ENCODE data around the gene JAG2. TPM values are rescaled to one million over a fixed set of nuclear protein-coding genes. Genes with fewer than 3 reads are reported as not detected.

The JAG2 gene
- total and polyA plus RNA-seq, 2 of the 13 experiments (the other 11 are each of a cell fraction or from before 2014, with no cell fraction given): 0.04 to 0.16 TPM

DNA sequence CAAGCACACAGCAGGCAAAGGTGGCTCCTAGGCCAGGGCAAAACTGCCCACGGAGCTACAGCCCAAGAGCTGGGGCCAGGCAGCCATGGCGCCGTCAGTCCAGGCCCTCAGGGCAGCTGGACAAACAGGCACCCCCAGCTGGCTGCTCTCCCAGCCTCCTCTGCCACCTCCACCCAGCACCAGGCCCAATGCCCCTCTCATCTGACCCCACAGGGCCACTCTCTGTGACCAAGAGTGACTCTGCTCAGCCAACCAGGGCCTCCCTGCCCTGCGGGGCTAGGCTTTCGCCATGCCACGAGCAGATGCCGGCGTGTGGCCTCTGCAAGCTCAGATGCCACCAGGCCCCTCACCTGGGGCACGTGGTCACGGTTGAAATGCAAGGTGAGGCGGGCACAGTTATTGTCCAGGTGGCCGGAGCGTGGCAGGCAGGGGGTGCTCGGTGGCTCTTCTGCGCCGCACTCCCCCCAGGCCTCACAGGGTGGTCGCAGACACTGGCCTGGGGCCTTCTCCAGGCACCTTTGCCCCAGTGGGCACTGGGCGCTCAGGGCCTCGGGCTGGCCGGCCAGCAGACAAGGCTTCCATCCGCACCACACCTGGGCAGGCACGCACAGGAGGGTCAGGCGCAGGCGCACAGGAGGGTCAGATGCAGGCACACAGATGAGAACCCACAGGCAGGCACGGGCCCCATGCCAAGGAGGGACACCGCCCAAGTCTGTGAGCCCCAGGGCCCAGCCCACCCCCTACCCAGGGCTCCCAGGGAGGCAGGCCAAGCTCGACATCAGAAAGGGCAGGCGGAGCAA, 23.0 kb downstream of the JAG2 start:
- H3K9me3 ChIP-seq (ENCODE audit: low read length): no peaks in the 10 kb centered on the region
- no peaks in the 10 kb centered on the region for H3K79me2 ChIP-seq (ENCODE audit: insufficient read depth, low read length)
- BruUV-seq (replicated peaks): no TSS peak
- POLR2A ChIA-PET: no interaction called here
- H4K20me1 ChIP-seq (ENCODE audit: insufficient read depth, low read length): no peaks in the 10 kb centered on the region
- intact Hi-C loops (cut with micrococcal nuclease; ENCODE audit: unreplicated experiment): no loop called here
- WGBS (ENCODE audit: low lambda C conversion rate): 40% methylated on average over 3 of the region's 28 CpGs
- no peak for TF ChIP-seq CBX1 (IDR thresholded peaks at IDR 0.05; ENCODE audit: low read depth)
- TF ChIP-seq, protein P1, sequence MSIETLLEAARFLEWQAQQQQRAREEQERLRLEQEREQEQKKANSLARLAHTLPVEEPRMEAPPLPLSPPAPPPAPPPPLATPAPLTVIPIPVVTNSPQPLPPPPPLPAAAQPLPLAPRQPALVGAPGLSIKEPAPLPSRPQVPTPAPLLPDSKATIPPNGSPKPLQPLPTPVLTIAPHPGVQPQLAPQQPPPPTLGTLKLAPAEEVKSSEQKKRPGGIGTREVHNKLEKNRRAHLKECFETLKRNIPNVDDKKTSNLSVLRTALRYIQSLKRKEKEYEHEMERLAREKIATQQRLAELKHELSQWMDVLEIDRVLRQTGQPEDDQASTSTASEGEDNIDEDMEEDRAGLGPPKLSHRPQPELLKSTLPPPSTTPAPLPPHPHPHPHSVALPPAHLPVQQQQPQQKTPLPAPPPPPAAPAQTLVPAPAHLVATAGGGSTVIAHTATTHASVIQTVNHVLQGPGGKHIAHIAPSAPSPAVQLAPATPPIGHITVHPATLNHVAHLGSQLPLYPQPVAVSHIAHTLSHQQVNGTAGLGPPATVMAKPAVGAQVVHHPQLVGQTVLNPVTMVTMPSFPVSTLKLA (IDR thresholded peaks at IDR 0.05): peak; percentile 11; the same call in 1 of the 2 replicates
- TF ChIP-seq ZNF557 (CRISPR knock-in tag; IDR thresholded peaks at IDR 0.05): no peak
- TF ChIP-seq RBM39 (IDR thresholded peaks at IDR 0.05; ENCODE audit: low read depth, low read length, poor library complexity, severe bottlenecking): no peak
- no peak for TF ChIP-seq HOXA3 (CRISPR knock-in tag; IDR thresholded peaks at IDR 0.05)
- TF ChIP-seq SMAD9 (CRISPR knock-in tag; IDR thresholded peaks at IDR 0.05): no peak
- TF ChIP-seq ZSCAN21 (CRISPR knock-in tag; IDR thresholded peaks at IDR 0.05; ENCODE audit: borderline replicate concordance): no peak
- no peak for TF ChIP-seq ZMYM4 (CRISPR knock-in tag; IDR thresholded peaks at IDR 0.05)
- TF ChIP-seq ZMYM2 (CRISPR knock-in tag; IDR thresholded peaks at IDR 0.05): no peak
- H2AFZ ChIP-seq (ENCODE audit: low read length): no peak overlapping the region
- ATAC-seq: no peak
- H3K4me3 ChIP-seq (replicated peaks in 1 of 3; ENCODE audit: insufficient read depth in 1 of 3, low read depth in 2 of 3, low read length in 3 of 3): no peak overlapping the region
- H3K36me3 ChIP-seq (replicated peaks in 1 of 2; ENCODE audit: control insufficient read depth in 1 of 2, insufficient read depth in 2 of 2, low read length in 2 of 2): no peaks in the 10 kb centered on the region
- in situ Hi-C loops (cut with HindIII; ENCODE audit: extremely low pct_ligation_motif_present, low pct_unique_long_range_greater_than_20kb): loop anchor here (10.0 kb wide), 1 partner anchor 51 kb away; no protein-coding TSS in a partner anchor
- no peak for FAIRE-seq
- CTCF ChIA-PET (ENCODE audit: low intra/inter-chr PET ratio, low total read pairs): no interaction called here
- no peak overlapping the region for H3K9ac ChIP-seq (ENCODE audit: insufficient read depth, low read depth, low read length)
- H3K27ac ChIP-seq (ENCODE audit: extremely low read length, insufficient read depth, low read length): no peak overlapping the region
- H3K4me2 ChIP-seq (ENCODE audit: low read depth, low read length): no peak overlapping the region
- no peak for DNase-seq (ENCODE audit: low spot score)
- peaks cover 11 to 29% of the 10 kb centered on the region in 2 experiments; a peak in 4 of 5 replicates for H3K27me3 ChIP-seq (ENCODE audit: control insufficient read depth in 1 of 2, insufficient read depth in 2 of 2, low read length in 2 of 2)
- H3K4me1 ChIP-seq (ENCODE audit: insufficient read depth, low read length): no peaks in the 10 kb centered on the region
